ENCODE data around the gene ARR3.
A peak's percentile ranks its signal among the peaks of the same experiment; 100 is the strongest.
"Not testable (repeated sequence)": the region's sequence is repeated elsewhere in the genome, so short reads cannot be mapped to it uniquely, and the experiment has no call there.

The ARR3 gene

GRCh38 chrX:70281951-70282350 lies 13.8 kb downstream of the ARR3 start, which contains the start of gene RAB41:
Gene RAB41 (plus strand): TSS chrX:70282172. CDS start chrX:70282218, 46 bp downstream.
- DNase-seq: no peak

- DNase-seq: no peak
Measured at GRCh38 chrX:70289168-70289792, 21.1 kb downstream of the ARR3 start.

- peak; percentile 93 for DNase-seq
Measured at GRCh38 chrX:70289793-70290770, 21.9 kb downstream of the ARR3 start, which contains the start of the genes KIF4A and PDZD11. Gene KIF4A (plus strand): TSS chrX:70290104. CDS start chrX:70290459, 355 bp downstream. Gene PDZD11 (minus strand): TSS chrX:70289927. CDS start chrX:70289341, 586 bp downstream.

GRCh38 chrX:70292788-70293187 lies 24.7 kb downstream of the ARR3 start:
- DNase-seq: no peak

- no peak for DNase-seq
Measured at GRCh38 chrX:70293621-70294020, 25.5 kb downstream of the ARR3 start.

- DNase-seq: no peak
Measured at GRCh38 chrX:70301716-70302115, 33.6 kb downstream of the ARR3 start.

- no peak for DNase-seq
Measured at GRCh38 chrX:70313503-70313902, 45.4 kb downstream of the ARR3 start.

GRCh38 chrX:70322784-70323183 lies 54.6 kb downstream of the ARR3 start:
- DNase-seq: no peak

- not testable (repeated sequence) for DNase-seq
Measured at GRCh38 chrX:70323628-70324027, 55.5 kb downstream of the ARR3 start.

GRCh38 chrX:70324326-70324725 lies 56.2 kb downstream of the ARR3 start:
- DNase-seq: no peak

GRCh38 chrX:70331161-70331560 lies 63.0 kb downstream of the ARR3 start:
- DNase-seq: no peak
